K562 (cell line): Measurements from ENCODE around the gene METTL25B. TPM values are rescaled to one million over a fixed set of nuclear protein-coding genes. Genes with fewer than 3 reads are reported as not detected.
A peak's percentile ranks its signal among the peaks of the same experiment; 100 is the strongest.

Experiments
- DACH1 ChIP-seq: fragments of 450-650 bp; IDR thresholded peaks from 2 replicates; pipeline ENCODE4 v1.6.1; 2018; ENCODE audit not compliant: partially characterized antibody
- MAFF ChIP-seq: IDR thresholded peaks from 2 replicates; pipeline ENCODE4 v1.6.1; 2012; ENCODE audit warnings: low read length, improper control_type of control experiment
- PHB2 ChIP-seq: fragments of 450-650 bp; IDR thresholded peaks from 2 replicates; pipeline ENCODE4 v1.6.1; 2017; ENCODE audit warnings: low read depth
- PURB ChIP-seq: sonication (generic); formaldehyde crosslinking; IDR thresholded peaks from 2 replicates; pipeline ENCODE4 v1.9.0; 2021; ENCODE audit warnings: low read depth, mild to moderate bottlenecking, missing genetic modification reagents
- RBM22 ChIP-seq: fragments of 200-400 bp; formaldehyde crosslinking; IDR thresholded peaks from 2 replicates; pipeline ENCODE4 v1.6.1; 2018; ENCODE audit warnings: low read length, low read depth; ENCODE audit not compliant: poor library complexity, severe bottlenecking
- SMAD3 ChIP-seq: fragments of 450-650 bp; formaldehyde crosslinking; conservative IDR thresholded peaks from 2 replicates; pipeline ENCODE4 v1.4.0; 2020; ENCODE audit warnings: mild to moderate bottlenecking
- TBL1XR1 ChIP-seq, 2 experiments: IDR thresholded peaks; 2 replicates each; pipeline ENCODE4 v1.6.1; 2012; ENCODE audit warnings: improper control_type of control experiment in 2 of 2, low read length in 2 of 2, mild to moderate bottlenecking in 1 of 2
- TOE1 ChIP-seq, 2 experiments: fragments of 450-650 bp in 1 of 2; sonication (generic) in 1 of 2; formaldehyde crosslinking in 1 of 2; IDR thresholded peaks; 2 replicates each; pipeline versions ENCODE4 v1.7.1 to v1.8.0; 2016 to 2022; ENCODE audit warnings: borderline replicate concordance in 2 of 2, mild to moderate bottlenecking in 2 of 2, antibody characterized with exemption in 1 of 2, inconsistent platforms in 1 of 2, low read depth in 1 of 2, missing genetic modification reagents in 1 of 2, moderate library complexity in 1 of 2
- ZNF134 ChIP-seq: fragments of 250-450 bp; sonication (Bioruptor Pico); conservative IDR thresholded peaks from 2 replicates; pipeline ENCODE4 v1.4.0; 2020
- ZNF140 ChIP-seq: fragments of 250-450 bp; sonication (Bioruptor Pico); IDR thresholded peaks from 2 replicates; pipeline ENCODE4 v1.8.0; 2021; ENCODE audit warnings: moderate library complexity, mild to moderate bottlenecking, inconsistent platforms
- ZNF277 ChIP-seq: fragments of 250-450 bp; sonication (Bioruptor Pico); IDR thresholded peaks from 2 replicates; pipeline ENCODE4 v1.8.0; 2022; ENCODE audit warnings: inconsistent platforms, mild to moderate bottlenecking, moderate library complexity, borderline replicate concordance
- ZNF512 ChIP-seq: IDR thresholded peaks from 2 replicates; pipeline ENCODE4 v1.6.1; 2016; ENCODE audit warnings: missing genetic modification characterization, missing compliant biosample characterization
- ZNF75A ChIP-seq: fragments of 450-650 bp; formaldehyde crosslinking; IDR thresholded peaks from 2 replicates; pipeline ENCODE4 v1.4.0; 2020; ENCODE audit warnings: mild to moderate bottlenecking
- polyA plus RNA-seq, 8 experiments: library from polyadenylated mRNA; depleted of rRNA in 4 of 8; stranded (reverse) in 5 of 8; unstranded in 3 of 8; fragments of >200 nt; fragmentation: Nextera tagmentation in 2 of 8; fragmentation: Illumina TruSeq in 1 of 8; extraction: Ambion mirVana in 2 of 8; extraction: Trizol in 1 of 8; gene quantifications; 2 replicates each; pipeline versions ENCODE4 v1.2.1 to v1.2.3, GENCODE V29; 2011 to 2014; ENCODE audit warnings: inconsistent platforms in 1 of 8, missing spikeins in 1 of 8
- total RNA-seq, 7 experiments: library from RNA; depleted of rRNA in 6 of 7; stranded (reverse); fragments of >200 nt in 6 of 7; fragmentation: Illumina TruSeq in 2 of 7; extraction: Trizol in 2 of 7; gene quantifications; 2 replicates each; pipeline versions ENCODE4 v1.2.1 to v1.2.3, GENCODE V29; 2011 to 2021; ENCODE audit warnings: low replicate concordance in 1 of 7
- TF ChIP-seq, protein P1 (sequence below): fragments of 450-650 bp; IDR thresholded peaks from 2 replicates; pipeline ENCODE4 v1.6.1; 2016; ENCODE audit warnings: low read depth, mild to moderate bottlenecking, moderate library complexity
- TF ChIP-seq, protein P2 (sequence below): fragments of 250-450 bp; sonication (Bioruptor Pico); IDR thresholded peaks from 2 replicates; pipeline ENCODE4 v1.5.0; 2022; ENCODE audit warnings: mild to moderate bottlenecking

The METTL25B gene
- total and polyA plus RNA-seq, 9 of the 15 experiments (the other 6 are each of a cell fraction or from before 2014, with no cell fraction given): 7.7 to 48.3 (median 33.1) TPM

GRCh38 chr1:156751757-156752481, 23.6 kb downstream of the METTL25B start (continued):
- no peak for TF ChIP-seq ZNF277 (CRISPR knock-in tag)
- 0 out of 2 replicates have a peak, but pooled peaks have one; percentile 27 for TF ChIP-seq ZNF134
- no peak for TF ChIP-seq SMAD3 (CRISPR knock-in tag)
- no peak for TF ChIP-seq MAFF
- peak; percentile 95 for TF ChIP-seq TOE1 (IDR thresholded peaks at IDR 0.05; ENCODE audit: borderline replicate concordance)
- no peak for TF ChIP-seq TOE1 (CRISPR knock-in tag; IDR thresholded peaks at IDR 0.05; ENCODE audit: borderline replicate concordance, low read depth)
- TF ChIP-seq, protein P1, sequence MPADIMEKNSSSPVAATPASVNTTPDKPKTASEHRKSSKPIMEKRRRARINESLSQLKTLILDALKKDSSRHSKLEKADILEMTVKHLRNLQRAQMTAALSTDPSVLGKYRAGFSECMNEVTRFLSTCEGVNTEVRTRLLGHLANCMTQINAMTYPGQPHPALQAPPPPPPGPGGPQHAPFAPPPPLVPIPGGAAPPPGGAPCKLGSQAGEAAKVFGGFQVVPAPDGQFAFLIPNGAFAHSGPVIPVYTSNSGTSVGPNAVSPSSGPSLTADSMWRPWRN: peak; percentile 94
- TF ChIP-seq TBL1XR1 (IDR thresholded peaks at IDR 0.05; ENCODE audit: low read length in 2 of 2): 0 out of 4 replicates have a peak, but pooled peaks of 1 of the 2 experiments have one; percentile 43
- TF ChIP-seq, protein P2, sequence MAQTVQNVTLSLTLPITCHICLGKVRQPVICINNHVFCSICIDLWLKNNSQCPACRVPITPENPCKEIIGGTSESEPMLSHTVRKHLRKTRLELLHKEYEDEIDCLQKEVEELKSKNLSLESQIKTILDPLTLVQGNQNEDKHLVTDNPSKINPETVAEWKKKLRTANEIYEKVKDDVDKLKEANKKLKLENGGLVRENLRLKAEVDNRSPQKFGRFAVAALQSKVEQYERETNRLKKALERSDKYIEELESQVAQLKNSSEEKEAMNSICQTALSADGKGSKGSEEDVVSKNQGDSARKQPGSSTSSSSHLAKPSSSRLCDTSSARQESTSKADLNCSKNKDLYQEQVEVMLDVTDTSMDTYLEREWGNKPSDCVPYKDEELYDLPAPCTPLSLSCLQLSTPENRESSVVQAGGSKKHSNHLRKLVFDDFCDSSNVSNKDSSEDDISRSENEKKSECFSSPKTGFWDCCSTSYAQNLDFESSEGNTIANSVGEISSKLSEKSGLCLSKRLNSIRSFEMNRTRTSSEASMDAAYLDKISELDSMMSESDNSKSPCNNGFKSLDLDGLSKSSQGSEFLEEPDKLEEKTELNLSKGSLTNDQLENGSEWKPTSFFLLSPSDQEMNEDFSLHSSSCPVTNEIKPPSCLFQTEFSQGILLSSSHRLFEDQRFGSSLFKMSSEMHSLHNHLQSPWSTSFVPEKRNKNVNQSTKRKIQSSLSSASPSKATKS (CRISPR knock-in tag): no peak
- TF ChIP-seq DACH1: no peak
- TF ChIP-seq ZNF512 (tag): no peak
- no peak for TF ChIP-seq PHB2
- no peak for TF ChIP-seq ZNF75A (CRISPR knock-in tag)
- no peak for TF ChIP-seq PURB (CRISPR knock-in tag)
- TF ChIP-seq ZNF140 (CRISPR knock-in tag): no peak
- TF ChIP-seq RBM22: no peak
